GM19372 (cell line): Measurements from ENCODE around the gene C10orf143.
A peak's percentile ranks its signal among the peaks of the same experiment; 100 is the strongest.
"Not testable (repeated sequence)": the region's sequence is repeated elsewhere in the genome, so short reads cannot be mapped to it uniquely, and the experiment has no call there.

Experiments
- ATAC-seq: cut with Tn5 transposase; IDR thresholded peaks from one replicate; pipeline ENCODE4 v1.9.1; 2021; ENCODE audit warnings: mild to moderate bottlenecking, low read depth, moderate library complexity; ENCODE audit not compliant: unreplicated experiment

Gene C10orf143

GRCh38 chr10:130110246-130111112 is at the start of gene C10orf143:
Gene C10orf143, minus strand, starts transcription at chr10:130110830. Its CDS starts 58 bp downstream, at chr10:130110772.
- ATAC-seq: peak; percentile 73

- ATAC-seq: no peak
Observed at GRCh38 chr10:130159192-130159794, 48.7 kb upstream of the C10orf143 start.

- no peak for ATAC-seq
Observed at GRCh38 chr10:130146042-130146441, 35.4 kb upstream of the C10orf143 start.

- peak; percentile 76 for ATAC-seq
Observed at GRCh38 chr10:130141878-130142277, 31.2 kb upstream of the C10orf143 start.

- ATAC-seq: peak; percentile 2
Observed at GRCh38 chr10:130141460-130141859, 30.8 kb upstream of the C10orf143 start.

- ATAC-seq: no peak
Observed at GRCh38 chr10:130141038-130141437, 30.4 kb upstream of the C10orf143 start.

GRCh38 chr10:130140425-130140824 is 29.8 kb upstream of the C10orf143 start:
- ATAC-seq: no peak

- ATAC-seq: no peak
Observed at GRCh38 chr10:130138479-130138866, 27.8 kb upstream of the C10orf143 start.

- ATAC-seq: no peak
Observed at GRCh38 chr10:130137659-130138478, 27.2 kb upstream of the C10orf143 start.

- no peak for ATAC-seq
Observed at GRCh38 chr10:130137090-130137448, 26.4 kb upstream of the C10orf143 start.

GRCh38 chr10:130136226-130137089 is 25.8 kb upstream of the C10orf143 start, which contains the start of gene GLRX3:
Gene GLRX3, plus strand, starts transcription at chr10:130136391. Its CDS starts 30 bp downstream, at chr10:130136421.
- peak; percentile 85 for ATAC-seq

- ATAC-seq: peak; percentile 17
Observed at GRCh38 chr10:130135676-130136225, 25.1 kb upstream of the C10orf143 start.

- no peak for ATAC-seq
Observed at GRCh38 chr10:130128922-130129321, 18.3 kb upstream of the C10orf143 start.

GRCh38 chr10:130128062-130128781 is 17.6 kb upstream of the C10orf143 start:
- no peak for ATAC-seq

- peak; percentile 96 for ATAC-seq
Observed at GRCh38 chr10:130127364-130128061, 16.9 kb upstream of the C10orf143 start.

- no peak for ATAC-seq
Observed at GRCh38 chr10:130121486-130122079, 11.0 kb upstream of the C10orf143 start.

- ATAC-seq: not testable (repeated sequence)
Observed at GRCh38 chr10:130117535-130117934, 6.9 kb upstream of the C10orf143 start.

- ATAC-seq: not testable (repeated sequence)
Observed at GRCh38 chr10:130116942-130117341, 6.3 kb upstream of the C10orf143 start.
